Measurements from ENCODE around the gene NDUFB11.

DNA sequence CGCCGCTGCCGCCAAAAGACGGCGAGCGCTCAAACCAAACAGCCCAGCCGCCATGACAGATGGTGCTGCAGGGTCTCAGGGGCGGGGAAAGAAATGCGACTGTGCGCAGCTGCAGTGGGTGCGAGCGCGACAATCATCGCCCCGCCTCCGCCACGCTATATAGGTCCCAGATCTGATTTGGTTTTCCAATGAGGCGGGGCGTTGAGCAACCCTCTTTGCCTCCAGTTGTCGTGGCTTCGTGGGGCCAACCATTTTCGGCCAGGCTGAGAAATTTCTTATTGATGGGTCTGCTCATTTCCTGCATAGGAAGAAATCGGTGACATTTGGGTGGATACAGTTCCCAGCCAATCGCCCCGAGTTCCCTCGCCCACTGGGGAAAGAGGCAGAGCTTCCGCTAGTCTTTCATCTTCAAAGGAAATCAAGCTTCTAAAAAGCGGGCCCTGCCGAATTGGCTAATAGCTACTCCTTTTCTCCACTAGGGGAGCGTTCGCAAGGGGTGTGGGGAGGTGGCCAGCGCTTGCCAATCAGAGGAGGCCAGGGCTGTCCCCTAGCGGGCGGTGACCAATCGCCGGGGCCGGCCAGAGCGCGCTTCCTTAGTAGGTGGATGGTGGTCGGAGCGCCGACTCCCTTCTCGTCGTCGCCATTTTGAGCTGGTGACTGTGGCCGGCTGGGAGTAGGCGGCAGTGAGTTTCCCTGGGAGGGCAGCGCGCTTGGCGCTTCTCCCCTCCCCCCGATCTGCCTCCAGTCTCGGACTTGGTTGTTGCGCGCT lies at the start of gene NDUFB11, which contains the start of gene RBM10:
- peak; percentile 54; the same call in 1 of the 2 replicates for TF ChIP-seq GATA2 (IDR thresholded peaks at IDR 0.05; ENCODE audit: low read depth, low read length)
- no peak for TF ChIP-seq GATA3 (IDR thresholded peaks at IDR 0.05; ENCODE audit: low read depth, low read length)
